HG03378 (cell line): Measurements from ENCODE around the gene EARS2.
"Not testable (repeated sequence)": the region's sequence is repeated elsewhere in the genome, so short reads cannot be mapped to it uniquely, and the experiment has no call there.

Experiments
- ATAC-seq: cut with Tn5 transposase; IDR thresholded peaks from one replicate; pipeline ENCODE4 v1.9.1; 2021; ENCODE audit warnings: mild to moderate bottlenecking, moderate library complexity; ENCODE audit not compliant: unreplicated experiment

Gene EARS2

DNA sequence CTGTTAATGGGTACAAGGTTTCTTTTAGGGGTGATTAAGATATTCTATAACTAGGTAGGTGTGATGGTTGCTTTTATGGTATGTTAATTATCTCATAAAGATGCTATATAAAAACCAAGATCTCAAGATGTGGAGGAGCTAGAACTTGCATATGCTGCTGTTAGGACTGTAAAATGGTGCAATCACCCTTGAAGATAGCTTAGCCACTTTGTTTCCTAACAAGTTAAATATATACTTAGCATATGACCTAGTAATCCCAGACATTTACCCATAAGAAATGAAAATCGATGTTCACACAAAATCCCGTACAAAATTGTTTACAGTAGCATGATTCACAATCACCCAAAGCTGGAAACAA lies 71.9 kb downstream of the EARS2 start:
- ATAC-seq: no peak

DNA sequence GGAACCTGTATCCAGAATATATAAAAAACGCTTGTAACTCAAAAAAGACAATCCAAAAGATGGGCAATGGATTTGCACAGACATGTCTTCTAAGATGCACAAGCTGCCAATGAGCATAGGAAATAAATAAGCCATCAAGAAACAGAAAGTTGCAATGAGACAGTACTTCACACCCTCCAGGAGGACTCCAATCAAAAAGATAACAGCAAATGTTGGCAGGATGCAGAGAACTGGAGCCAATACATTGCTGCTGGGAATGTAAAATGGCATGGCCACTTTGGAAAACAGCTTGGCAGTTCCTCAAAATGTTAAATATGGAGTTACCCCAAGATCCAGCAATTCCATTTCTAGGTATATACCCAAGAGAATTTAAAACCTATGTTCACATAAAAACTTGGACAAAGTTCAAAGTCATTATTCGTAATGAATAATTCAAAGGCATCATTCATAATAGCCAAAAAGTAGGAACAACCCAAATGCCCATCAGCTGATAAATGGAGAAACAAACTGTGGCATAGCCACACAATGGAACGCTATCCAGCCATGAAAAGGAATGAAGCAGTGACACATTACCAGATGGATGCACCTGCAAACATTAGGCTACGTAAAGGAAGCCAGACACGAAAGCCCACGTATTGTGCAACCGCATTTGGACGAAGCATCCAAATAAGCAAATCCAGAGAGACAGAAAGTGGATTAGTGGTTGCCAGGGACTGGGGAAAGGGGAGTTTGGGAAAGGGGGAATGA lies 72.5 kb downstream of the EARS2 start:
- no peak for ATAC-seq

- not testable (repeated sequence) for ATAC-seq
Measured at GRCh38 chr16:23483492-23483891, 73.7 kb downstream of the EARS2 start.

DNA sequence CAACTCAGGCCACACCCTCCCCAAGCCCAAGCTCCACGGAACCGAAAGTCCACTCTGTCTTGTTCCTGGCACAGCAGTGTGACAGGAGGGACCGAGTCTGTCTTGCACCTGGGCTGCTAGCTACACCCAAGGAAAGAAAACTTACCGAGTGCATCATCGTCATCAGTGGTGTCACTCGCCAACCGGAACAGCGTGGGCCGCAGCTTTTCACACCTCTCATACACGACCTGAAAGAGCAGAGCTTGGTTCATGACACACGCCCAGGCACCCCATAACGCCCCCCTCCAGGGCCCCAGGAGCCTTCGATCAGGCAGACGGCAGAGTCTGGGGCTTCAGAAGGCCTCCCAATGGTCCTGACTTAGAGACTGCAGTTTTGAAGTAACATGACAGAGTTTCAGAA lies 74.4 kb downstream of the EARS2 start:
- peak; percentile 63 for ATAC-seq

DNA sequence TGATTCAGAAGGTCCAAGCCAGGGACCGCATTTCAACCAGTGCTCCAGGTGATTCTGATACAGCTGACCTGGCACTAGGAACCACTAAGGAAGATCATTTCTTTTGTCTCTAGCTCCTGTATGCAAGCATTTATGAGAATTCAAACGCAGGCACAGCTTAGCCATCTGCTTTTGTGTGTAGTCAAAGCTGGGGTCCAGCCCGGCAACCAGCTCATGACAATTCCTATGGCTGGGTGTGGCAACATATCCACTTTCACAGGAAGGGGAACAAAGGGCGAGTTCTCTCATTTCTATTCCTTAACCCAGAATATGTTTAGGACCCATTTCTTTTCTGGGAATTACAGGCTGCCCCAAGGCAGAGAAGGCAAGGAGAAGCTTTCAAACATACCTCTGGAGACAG lies 76.9 kb downstream of the EARS2 start:
- no peak for ATAC-seq

DNA sequence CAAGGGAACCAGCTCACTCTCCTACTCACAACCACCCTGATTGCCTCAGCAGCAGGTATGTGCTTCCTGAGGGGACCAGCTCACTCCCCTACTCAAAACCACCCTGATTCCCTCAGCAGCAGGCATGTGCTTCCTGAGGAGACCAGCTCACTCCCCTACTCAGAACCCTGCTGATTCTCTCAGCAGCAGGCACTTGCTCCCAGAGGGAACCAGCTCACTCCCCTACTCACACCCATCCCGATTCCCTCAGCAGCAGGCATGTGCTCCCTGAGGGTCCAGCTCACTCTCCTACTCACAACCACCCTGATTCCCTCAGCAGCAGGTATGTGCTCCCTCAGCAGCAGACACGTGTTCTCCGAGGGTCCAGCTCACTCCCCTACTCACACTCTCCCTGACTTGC lies 78.0 kb downstream of the EARS2 start:
- no peak for ATAC-seq

GRCh38 chr16:23478566-23478965 lies 78.6 kb downstream of the EARS2 start:
- no peak for ATAC-seq

GRCh38 chr16:23476289-23476688 lies 80.9 kb downstream of the EARS2 start:
- ATAC-seq: no peak
